Sigmoid colon (tissue), 7 donors: ENCODE data around the gene UTP4. TPM values are rescaled to one million over a fixed set of nuclear protein-coding genes. Genes with fewer than 3 reads are reported as not detected.

Experiments used
- DNase-seq: peaks from one replicate; pipeline ENCODE4 v3.0.0-alpha.2; 2019
- H3K27ac ChIP-seq, 4 donors: fragments of 200-600 bp; sonication (generic); one replicate each; pipeline ENCODE4 v1.5.1; 2016 to 2019; ENCODE audit warnings: mild to moderate bottlenecking in 1 of 4
- H3K27me3 ChIP-seq, 3 donors: fragments of 200-600 bp; sonication (generic); one replicate each; pipeline ENCODE4 v1.5.1; 2019; ENCODE audit warnings: mild to moderate bottlenecking in 1 of 3
- H3K36me3 ChIP-seq, 4 donors: fragments of 200-600 bp; sonication (generic); one replicate each; pipeline ENCODE4 v1.5.1; 2016 to 2019
- H3K4me1 ChIP-seq, 4 donors: fragments of 200-600 bp; sonication (generic); one replicate each; pipeline ENCODE4 v1.5.1; 2017 to 2019
- H3K4me3 ChIP-seq, 4 donors: fragments of 200-600 bp; sonication (generic); one replicate each; pipeline ENCODE4 v1.5.1; 2017 to 2019; ENCODE audit warnings: mild to moderate bottlenecking in 2 of 4, moderate library complexity in 1 of 4
- H3K9me3 ChIP-seq, 4 donors: fragments of 200-600 bp in 3 of 4; sonication (generic) in 3 of 4; one replicate each; pipeline versions ENCODE4 v1.5.1 to v1.6.1; 2013 to 2019
- CTCF ChIP-seq, 4 experiments: fragments of 450-650 bp in 3 of 4; fragments of 200-600 bp in 1 of 4; IDR thresholded peaks; one replicate each; pipeline ENCODE4 v1.5.1; 2016 to 2019; ENCODE audit warnings: antibody characterized with exemption in 4 of 4, mild to moderate bottlenecking in 3 of 4, moderate library complexity in 2 of 4
- EP300 ChIP-seq, 4 donors: sonication (generic); formaldehyde crosslinking; IDR thresholded peaks; one replicate each; pipeline ENCODE4 v1.6.1; 2017; ENCODE audit warnings: antibody characterized with exemption in 4 of 4
- POLR2A ChIP-seq, 2 donors: fragments of 450-650 bp; IDR thresholded peaks; one replicate each; pipeline ENCODE4 v1.6.1; 2016; ENCODE audit warnings: antibody characterized with exemption in 2 of 2, mild to moderate bottlenecking in 2 of 2, moderate library complexity in 2 of 2
- POLR2AphosphoS5 ChIP-seq, 4 donors: sonication (generic); formaldehyde crosslinking; IDR thresholded peaks; one replicate each; pipeline ENCODE4 v1.6.1; 2017; ENCODE audit warnings: antibody characterized with exemption in 4 of 4
- WGBS, 2 donors: extraction: QIAGEN DNeasy Blood & Tissue Kit; methylation state at CpG; one replicate each; pipeline ENCODE4 v1.1.7; 2013; 5-methylcytosine and 5-hydroxymethylcytosine counted together
- intact Hi-C: fragments of 100-400 bp; cut with DNase I; formaldehyde crosslinking; loops from one replicate; pipeline ENCODE4 v1.15.1; 2023
- polyA plus RNA-seq, 3 donors: library from polyadenylated mRNA; stranded (reverse); fragments of 200-250 nt; gene quantifications; one replicate each; pipeline ENCODE4 v1.2.3, GENCODE V29; 2013
- total RNA-seq, 4 donors: library from RNA; depleted of rRNA; stranded (reverse); fragments of >200 nt; gene quantifications; one replicate each; pipeline ENCODE4 v1.1.0, GENCODE V29; 2016
- donor health status: healthy with polysubstance abuse.
- donor health status: Bipolar disorder and iron deficiency.
- donor health status: healthy.

UTP4 gene
- total and polyA plus RNA-seq, 7 donors, result 9.5 to 37.5 (median 24.6) TPM

GRCh38 chr16:69106491-69107315, 25.7 kb upstream of the UTP4 start:
- H3K9me3 ChIP-seq, result no peaks in the 10 kb centered on the region
- no peak for DNase-seq

GRCh38 chr16:69107316-69107962, 25.0 kb upstream of the UTP4 start:
- intact Hi-C loops, result no loop called here
- WGBS, 2 donors, result 4 to 6% methylated on average over 52 of the region's 52 CpGs
- H3K4me3 ChIP-seq, result peak overlapping the region in 3 of 4 donors; percentile 48 to 61 (median 58)

More at GRCh38 chr16:69106491-69107315, 25.7 kb upstream of the UTP4 start:
- WGBS, 2 donors, result 1% methylated on average over 55 of the region's 55 CpGs
- TF ChIP-seq POLR2A (IDR thresholded peaks at IDR 0.05) (no peak), CTCF (IDR thresholded peaks at IDR 0.05) (no peak), EP300 (IDR thresholded peaks at IDR 0.05) (no peak), POLR2AphosphoS5 (IDR thresholded peaks at IDR 0.05) (no peak)
- Histone ChIP-seq H3K4me3 (peak overlapping the region; percentile 10 to 61 (median 53)), H3K27me3 (peaks cover 0 to 44% (median 13%) of the 10 kb centered on the region in 3 donors), H3K36me3 (peaks cover 0 to 23% (median 0%) of the 10 kb centered on the region in 4 donors), H3K27ac (no peak overlapping the region), H3K4me1 (peaks cover 0 to 34% (median 30%) of the 10 kb centered on the region in 4 donors)
- intact Hi-C loops, result no loop called here

GRCh38 chr16:69108064-69108904, 24.2 kb upstream of the UTP4 start:
- H3K4me3 ChIP-seq, result peak overlapping the region in 2 of 4 donors; percentile 58 to 61

More at GRCh38 chr16:69107316-69107962, 25.0 kb upstream of the UTP4 start:
- Histone ChIP-seq H3K36me3 (peaks cover 0 to 25% (median 0%) of the 10 kb centered on the region in 4 donors), H3K27me3 (peaks cover 0 to 44% (median 13%) of the 10 kb centered on the region in 3 donors), H3K27ac (no peak overlapping the region), H3K9me3 (no peaks in the 10 kb centered on the region), H3K4me1 (peaks cover 0 to 34% (median 30%) of the 10 kb centered on the region in 4 donors)
- DNase-seq, result no peak
- no peak for TF ChIP-seq POLR2A (IDR thresholded peaks at IDR 0.05)
- TF ChIP-seq EP300 (IDR thresholded peaks at IDR 0.05), result no peak
- TF ChIP-seq CTCF (IDR thresholded peaks at IDR 0.05), result no peak
- TF ChIP-seq POLR2AphosphoS5 (IDR thresholded peaks at IDR 0.05), result no peak

More at GRCh38 chr16:69108064-69108904, 24.2 kb upstream of the UTP4 start:
- H3K9me3 ChIP-seq, result no peaks in the 10 kb centered on the region
- no peak overlapping the region for H3K27ac ChIP-seq
- peaks cover 0 to 28% (median 0%) of the 10 kb centered on the region in 4 donors for H3K36me3 ChIP-seq
- H3K4me1 ChIP-seq, result peaks cover 0 to 34% (median 30%) of the 10 kb centered on the region in 4 donors
- intact Hi-C loops, result no loop called here
- 70 to 79% methylated on average over 9 of the region's 9 CpGs for WGBS, 2 donors
- peaks cover 0 to 44% (median 13%) of the 10 kb centered on the region in 3 donors for H3K27me3 ChIP-seq
- no peak for DNase-seq
- TF ChIP-seq EP300 (IDR thresholded peaks at IDR 0.05) (no peak), POLR2A (IDR thresholded peaks at IDR 0.05) (no peak), POLR2AphosphoS5 (IDR thresholded peaks at IDR 0.05) (no peak), CTCF (IDR thresholded peaks at IDR 0.05) (no peak)
